GM12878 (cell line): Measurements from ENCODE around the gene VAC14. TPM values are rescaled to one million over a fixed set of nuclear protein-coding genes. Genes with fewer than 3 reads are reported as not detected.

Experiments
- ATAC-seq: fragments of 200-7000 bp; cut with Tn5 transposase; 3 replicates; pipeline ENCODE4 v1.9.1; 2020; ENCODE audit warnings: mild to moderate bottlenecking, moderate library complexity
- BruUV-seq: library from RNA; stranded (reverse); fragments of 400-500 nt; replicated peaks from 2 replicates; lab custom pipeline; 2021; lab: Mats Ljungman, UMichigan
- CTCF ChIA-PET: fragments of 300-600 bp; sonication (Branson Sonifier 250); formaldehyde crosslinking; extraction: SDS; loops from one replicate; lab custom pipeline; 2021; ENCODE audit warnings: inconsistent platforms; lab: Yijun Ruan, JAX
- POLR2A ChIA-PET: fragments of 350-600 bp; formaldehyde crosslinking; extraction: SDS; loops from one replicate; lab custom pipeline; 2021; ENCODE audit warnings: inconsistent platforms; lab: Charles Lee
- RAD21 ChIA-PET: fragments of 300-600 bp; sonication (Branson Sonifier 250); formaldehyde crosslinking; loops from one replicate; lab custom pipeline; 2023; ENCODE audit warnings: antibody characterized with exemption; ENCODE audit not compliant: unreplicated experiment; lab: Charles Lee
- SMC1A ChIA-PET: fragments of 300-600 bp; sonication (Branson Sonifier 250); formaldehyde crosslinking; loops from one replicate; lab custom pipeline; 2023; ENCODE audit not compliant: unreplicated experiment, uncharacterized antibody; lab: Charles Lee
- DNase-seq: peaks from one replicate; pipeline ENCODE4 v3.0.0-alpha.2; 2011; ENCODE audit warnings: low read depth, low spot score
- FAIRE-seq: peaks from 3 replicates; lab custom pipeline; 2011; peaks lifted over from hg19 to GRCh38; lab: Jason Lieb, UNC
- H2AFZ ChIP-seq: 2 replicates; pipeline ENCODE4 v1.6.0; 2011; ENCODE audit warnings: low read depth, low read length, control low read depth; ENCODE audit not compliant: control insufficient read depth
- H3K27ac ChIP-seq: 2 replicates; pipeline ENCODE4 v1.5.1; 2011; ENCODE audit warnings: control low read depth; ENCODE audit not compliant: control insufficient read depth, insufficient read depth
- H3K27me3 ChIP-seq, 2 experiments: replicated peaks in 1 of 2; 2 replicates each; pipeline versions ENCODE4 v1.6.0 to v1.6.1; 2011; ENCODE audit warnings: low read length in 1 of 2; ENCODE audit not compliant: control insufficient read depth in 2 of 2, insufficient read depth in 2 of 2
- H3K36me3 ChIP-seq, 2 experiments: 2 replicates each; pipeline ENCODE4 v1.5.1; 2011; ENCODE audit warnings: low read length in 1 of 2; ENCODE audit not compliant: control insufficient read depth in 2 of 2, insufficient read depth in 2 of 2
- H3K4me1 ChIP-seq: 2 replicates; pipeline ENCODE4 v1.6.1; 2011; ENCODE audit warnings: mild to moderate bottlenecking, low read length, moderate library complexity, mixed read lengths; ENCODE audit not compliant: control insufficient read depth, insufficient read depth
- H3K4me2 ChIP-seq: 2 replicates; pipeline ENCODE4 v1.6.0; 2011; ENCODE audit warnings: control low read depth; ENCODE audit not compliant: control insufficient read depth, insufficient read depth
- H3K4me3 ChIP-seq: fragments of 200-600 bp; sonication (generic); 2 replicates; pipeline ENCODE4 v1.5.1; 2016
- H3K79me2 ChIP-seq: 2 replicates; pipeline ENCODE4 v1.6.0; 2011; ENCODE audit warnings: low read length; ENCODE audit not compliant: control insufficient read depth, insufficient read depth
- H3K9ac ChIP-seq: 2 replicates; pipeline ENCODE4 v1.8.0; 2011; ENCODE audit warnings: low read length, control low read depth, mixed read lengths; ENCODE audit not compliant: control insufficient read depth, insufficient read depth
- H3K9me3 ChIP-seq: replicated peaks from 3 replicates; pipeline ENCODE4 v1.5.1; 2011; ENCODE audit warnings: mild to moderate bottlenecking, low read length; ENCODE audit not compliant: control insufficient read depth, insufficient read depth
- H4K20me1 ChIP-seq: 2 replicates; pipeline ENCODE4 v1.6.0; 2011; ENCODE audit not compliant: control insufficient read depth, insufficient read depth
- KDM1A ChIP-seq: fragments of 200-600 bp; sonication (generic); IDR thresholded peaks from 2 replicates; pipeline ENCODE4 v1.6.1; 2016; ENCODE audit warnings: borderline replicate concordance
- LARP7 ChIP-seq: fragments of 450-650 bp; IDR thresholded peaks from 2 replicates; pipeline ENCODE4 v1.6.1; 2017; ENCODE audit warnings: mild to moderate bottlenecking
- MEF2B ChIP-seq: fragments of 450-650 bp; IDR thresholded peaks from 2 replicates; pipeline ENCODE4 v1.6.1; 2018; ENCODE audit warnings: mild to moderate bottlenecking, moderate library complexity; ENCODE audit not compliant: partially characterized antibody, poor library complexity, severe bottlenecking
- MTA2 ChIP-seq: fragments of 450-650 bp; IDR thresholded peaks from 2 replicates; pipeline ENCODE4 v1.6.1; 2016; ENCODE audit warnings: low read depth, mild to moderate bottlenecking, moderate library complexity
- NR2C1 ChIP-seq: fragments of 450-650 bp; IDR thresholded peaks from 2 replicates; pipeline ENCODE4 v1.6.1; 2017; ENCODE audit warnings: antibody characterized with exemption, mild to moderate bottlenecking, moderate library complexity
- POLR2AphosphoS2 ChIP-seq: IDR thresholded peaks from 2 replicates; pipeline ENCODE4 v1.6.1; 2011; ENCODE audit warnings: low read depth, mild to moderate bottlenecking, low read length, improper control_type of control experiment, moderate library complexity
- POU2F2 ChIP-seq: IDR thresholded peaks from 3 replicates; pipeline ENCODE4 v1.6.1; 2011; ENCODE audit warnings: low read depth, mild to moderate bottlenecking, low read length, borderline replicate concordance
- SUZ12 ChIP-seq: fragments of 200-600 bp; sonication (generic); IDR thresholded peaks from one replicate; pipeline ENCODE4 v1.6.1; 2018; ENCODE audit warnings: antibody characterized with exemption, mild to moderate bottlenecking; ENCODE audit not compliant: unreplicated experiment
- ZBTB33 ChIP-seq: fragments of 450-650 bp; IDR thresholded peaks from 2 replicates; pipeline ENCODE4 v1.6.1; 2017; ENCODE audit warnings: mild to moderate bottlenecking
- ZBTB40 ChIP-seq: fragments of 450-650 bp; IDR thresholded peaks from 2 replicates; pipeline ENCODE4 v1.6.1; 2016; ENCODE audit warnings: mild to moderate bottlenecking, moderate library complexity, borderline replicate concordance
- ZNF622 ChIP-seq: fragments of 450-650 bp; IDR thresholded peaks from 2 replicates; pipeline ENCODE4 v1.6.1; 2017; ENCODE audit warnings: mild to moderate bottlenecking, inconsistent platforms
- WGBS: methylation state at CpG from one replicate; pipeline ENCODE4 v1.1.6; 2016; ENCODE audit warnings: low lambda C conversion rate; ENCODE audit not compliant: insufficient replicate concordance, insufficient coverage; ENCODE audit errors: missing lambda C conversion rate; 5-methylcytosine and 5-hydroxymethylcytosine counted together
- in situ Hi-C: fragments of 300-500 bp; cut with MboI; formaldehyde crosslinking; loops from 9 replicates; pipeline ENCODE4 v1.14.3; 2018; ENCODE audit warnings: mixed read lengths
- intact Hi-C: fragments of 100-400 bp; cut with micrococcal nuclease; formaldehyde crosslinking; loops from one replicate; pipeline ENCODE4 v1.14.2; 2022; ENCODE audit not compliant: unreplicated experiment
- polyA plus RNA-seq, 11 experiments: library from polyadenylated mRNA; depleted of rRNA in 4 of 11; unstranded in 6 of 11; stranded (reverse) in 5 of 11; fragments of >200 nt; fragmentation: Nextera tagmentation in 4 of 11; fragmentation: Illumina TruSeq in 1 of 11; extraction: Ambion mirVana in 4 of 11; extraction: Trizol in 1 of 11; gene quantifications; 1 replicate in 1 of 11; 2 replicates in 10 of 11; pipeline versions ENCODE4 v1.2.1 to v1.2.3, GENCODE V29; 2011 to 2016; ENCODE audit warnings: inconsistent platforms in 2 of 11, missing spikeins in 2 of 11, low read depth in 1 of 11
- total RNA-seq, 4 experiments: library from RNA; depleted of rRNA in 3 of 4; stranded (reverse); fragments of >200 nt in 3 of 4; fragmentation: Illumina TruSeq in 1 of 4; extraction: Trizol in 1 of 4; gene quantifications; 2 replicates each; pipeline versions ENCODE4 v1.2.1 to v1.2.3, GENCODE V29; 2013 to 2021
- TF ChIP-seq, protein P1 (sequence below), 3 experiments: IDR thresholded peaks in 2 of 3; conservative IDR thresholded peaks in 1 of 3; 2 replicates each; pipeline ENCODE4 v1.5.1; 2011; ENCODE audit warnings: low read depth in 3 of 3, low read length in 3 of 3, mild to moderate bottlenecking in 3 of 3, control low read depth in 2 of 3, moderate library complexity in 2 of 3, inconsistent platforms in 1 of 3, mixed read lengths in 1 of 3; ENCODE audit not compliant: control insufficient read depth in 2 of 3, insufficient read depth in 1 of 3; ENCODE audit errors: extremely low read depth in 1 of 3

VAC14 gene
- total and polyA plus RNA-seq, 10 of the 15 experiments (the other 5 are each of a cell fraction or from before 2014, with no cell fraction given): 1.3 to 45.5 (median 25.5) TPM

GRCh38 chr16:70804153-70804733 lies 3.3 kb upstream of the VAC14 start:
- H3K4me3 ChIP-seq: no peak overlapping the region
- H3K27me3 ChIP-seq: no peaks in the 10 kb centered on the region
- H4K20me1 ChIP-seq: no peaks in the 10 kb centered on the region
- RAD21 ChIA-PET: no interaction called here
- H2AFZ ChIP-seq: no peak overlapping the region
- peaks cover 4% of the 10 kb centered on the region; the same call in 1 of the 2 replicates for H3K4me1 ChIP-seq
- no peak overlapping the region for H3K27ac ChIP-seq
- no peak overlapping the region for H3K4me2 ChIP-seq
- H3K79me2 ChIP-seq: peaks cover 17% of the 10 kb centered on the region
- no peak for DNase-seq
- H3K9ac ChIP-seq: no peak overlapping the region
- FAIRE-seq: no peak
- TF ChIP-seq, protein P1, sequence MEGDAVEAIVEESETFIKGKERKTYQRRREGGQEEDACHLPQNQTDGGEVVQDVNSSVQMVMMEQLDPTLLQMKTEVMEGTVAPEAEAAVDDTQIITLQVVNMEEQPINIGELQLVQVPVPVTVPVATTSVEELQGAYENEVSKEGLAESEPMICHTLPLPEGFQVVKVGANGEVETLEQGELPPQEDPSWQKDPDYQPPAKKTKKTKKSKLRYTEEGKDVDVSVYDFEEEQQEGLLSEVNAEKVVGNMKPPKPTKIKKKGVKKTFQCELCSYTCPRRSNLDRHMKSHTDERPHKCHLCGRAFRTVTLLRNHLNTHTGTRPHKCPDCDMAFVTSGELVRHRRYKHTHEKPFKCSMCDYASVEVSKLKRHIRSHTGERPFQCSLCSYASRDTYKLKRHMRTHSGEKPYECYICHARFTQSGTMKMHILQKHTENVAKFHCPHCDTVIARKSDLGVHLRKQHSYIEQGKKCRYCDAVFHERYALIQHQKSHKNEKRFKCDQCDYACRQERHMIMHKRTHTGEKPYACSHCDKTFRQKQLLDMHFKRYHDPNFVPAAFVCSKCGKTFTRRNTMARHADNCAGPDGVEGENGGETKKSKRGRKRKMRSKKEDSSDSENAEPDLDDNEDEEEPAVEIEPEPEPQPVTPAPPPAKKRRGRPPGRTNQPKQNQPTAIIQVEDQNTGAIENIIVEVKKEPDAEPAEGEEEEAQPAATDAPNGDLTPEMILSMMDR (IDR thresholded peaks at IDR 0.05 in 2 of 3, conservative IDR thresholded peaks at IDR 0.05 in 1 of 3; ENCODE audit: control insufficient read depth in 2 of 3, extremely low read depth in 1 of 3, insufficient read depth in 1 of 3, low read depth in 3 of 3, low read length in 3 of 3): no peak
- TF ChIP-seq KDM1A (no peak), MTA2 (no peak), ZBTB40 (no peak), ZBTB33 (no peak), POLR2AphosphoS2 (no peak), ZNF622 (no peak), POU2F2 (no peak), NR2C1 (no peak), MEF2B (no peak), SUZ12 (no peak), LARP7 (no peak)
- SMC1A ChIA-PET: interaction anchor here (1.0 kb wide), 1 partner anchor 507 kb away, joined by 4 read pairs; no protein-coding TSS in a partner anchor
- 16% methylated on average over 8 of the region's 8 CpGs for WGBS
- in situ Hi-C loops: no loop called here
- BruUV-seq: no TSS peak
- POLR2A ChIA-PET: no interaction called here
- intact Hi-C loops: no loop called here
- no peaks in the 10 kb centered on the region for H3K36me3 ChIP-seq
- peaks cover 2% of the 10 kb centered on the region; the same call in 1 of the 3 replicates for H3K9me3 ChIP-seq
- ATAC-seq: no peak
- CTCF ChIA-PET: no interaction called here
